NCI-H2029 treated with DMSO at 0.1 percent for 48 hours (cell line): ENCODE measurements around the gene UBL4B.

Experiments
- DNase-seq: peaks from one replicate; lab custom pipeline; 2025; lab: John Stamatoyannopoulos, UW

The UBL4B gene

DNA sequence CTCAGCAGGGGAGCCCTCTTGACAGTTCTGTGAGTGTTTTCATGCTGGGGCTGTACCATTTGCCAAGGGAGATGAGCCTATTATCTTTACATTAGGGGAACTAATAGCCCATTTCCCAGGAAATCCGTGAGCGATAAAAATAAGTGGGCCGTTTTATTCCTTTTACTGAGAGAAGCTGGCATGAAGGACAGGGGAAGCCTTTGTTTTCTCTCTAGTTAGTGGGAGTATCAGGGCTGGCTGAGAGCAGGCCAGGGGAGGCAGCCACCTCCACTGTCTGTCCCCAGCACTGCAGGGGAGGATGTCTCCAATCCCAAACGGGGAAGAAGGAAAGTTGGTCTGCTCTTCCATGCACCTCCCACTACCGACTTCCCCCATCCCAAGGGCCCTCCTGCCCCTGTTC lies 2.5 kb downstream of the UBL4B start:
- DNase-seq = no peak

DNA sequence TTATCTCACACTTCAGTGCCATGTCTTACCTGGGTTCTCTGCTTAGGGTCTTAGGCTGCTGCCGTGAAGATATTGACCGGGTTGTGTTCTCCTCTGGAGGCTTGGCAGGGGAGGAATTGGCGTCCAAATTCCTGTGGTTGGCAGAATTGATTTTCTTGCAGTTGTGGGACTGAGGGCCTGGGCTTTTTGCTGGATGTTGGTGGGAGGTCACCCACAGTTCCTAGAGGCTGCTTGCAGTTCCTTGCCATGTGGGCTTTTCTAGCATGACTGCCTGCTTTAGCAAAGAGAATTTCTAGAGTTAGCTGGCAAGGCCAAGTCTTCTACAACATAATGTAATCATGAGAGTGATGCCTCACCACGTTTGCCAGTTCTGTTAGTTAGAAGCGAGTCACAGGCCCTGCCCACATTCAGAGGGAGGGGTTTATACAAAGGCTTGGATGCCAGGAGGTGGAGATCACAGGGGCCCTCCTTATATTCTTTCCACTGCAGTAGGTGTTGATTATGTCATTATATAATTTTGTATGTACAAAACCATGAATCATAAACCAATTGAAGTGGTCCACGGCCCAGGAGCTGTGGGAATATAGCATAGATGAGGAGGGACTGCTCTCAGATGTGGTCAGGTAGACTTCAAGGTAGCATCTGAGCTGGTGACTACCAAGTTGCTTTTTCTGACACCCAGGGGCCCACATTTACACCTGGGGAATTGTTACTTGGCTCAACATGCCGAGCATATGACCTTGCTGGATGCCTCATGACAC lies 6.6 kb downstream of the UBL4B start:
- DNase-seq = peak; percentile 53

DNA sequence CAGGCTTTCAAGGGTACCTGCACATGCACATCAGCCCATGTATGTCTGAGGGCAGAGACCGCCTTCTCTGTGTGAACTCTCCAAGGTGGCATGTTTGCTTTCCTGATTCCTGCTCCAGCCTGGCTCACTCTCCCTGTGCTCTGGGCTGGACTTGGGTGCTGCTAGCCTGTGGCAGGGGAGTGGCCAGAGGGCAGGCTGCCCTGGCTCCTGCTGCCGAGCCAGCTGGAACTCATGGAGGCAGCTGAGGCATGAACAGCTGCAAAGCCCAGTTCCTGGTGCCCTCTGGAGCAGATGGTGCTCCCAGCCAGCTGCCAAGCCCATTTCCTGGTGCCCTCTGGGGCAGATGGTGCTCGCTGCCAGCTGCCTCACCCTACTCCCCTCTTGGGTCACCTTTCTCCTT lies 7.6 kb downstream of the UBL4B start:
- DNase-seq = peak; percentile 67

DNA sequence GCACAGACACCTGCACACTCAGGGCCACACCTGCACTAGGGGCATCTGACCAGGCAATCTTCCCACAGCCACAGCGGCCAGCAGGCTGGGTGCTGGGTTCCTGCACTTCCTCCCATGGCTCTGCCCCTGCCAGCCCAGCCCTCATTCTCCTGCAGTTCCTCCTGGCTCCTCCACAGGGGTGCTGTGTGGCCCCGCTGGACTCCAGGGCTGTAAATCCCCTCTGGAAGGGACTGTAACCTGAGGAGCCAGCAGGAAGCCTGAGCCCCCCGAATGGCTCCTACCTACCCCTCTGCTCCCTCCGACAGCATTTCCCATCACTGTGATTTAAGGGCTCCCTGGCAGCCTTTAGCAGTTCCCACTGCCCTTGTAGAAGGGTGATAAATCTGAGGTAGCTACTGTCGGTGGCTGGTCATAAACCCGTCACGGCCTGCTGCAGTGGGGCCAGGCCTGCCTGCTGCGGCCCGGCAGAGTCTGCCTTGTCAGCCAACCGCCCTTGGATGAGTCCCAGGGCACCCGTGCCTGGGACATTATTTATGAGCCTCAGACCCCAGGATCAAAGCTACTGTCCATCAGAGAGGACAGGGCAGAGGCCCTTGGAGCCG lies 8.8 kb downstream of the UBL4B start:
- no peak for DNase-seq

DNA sequence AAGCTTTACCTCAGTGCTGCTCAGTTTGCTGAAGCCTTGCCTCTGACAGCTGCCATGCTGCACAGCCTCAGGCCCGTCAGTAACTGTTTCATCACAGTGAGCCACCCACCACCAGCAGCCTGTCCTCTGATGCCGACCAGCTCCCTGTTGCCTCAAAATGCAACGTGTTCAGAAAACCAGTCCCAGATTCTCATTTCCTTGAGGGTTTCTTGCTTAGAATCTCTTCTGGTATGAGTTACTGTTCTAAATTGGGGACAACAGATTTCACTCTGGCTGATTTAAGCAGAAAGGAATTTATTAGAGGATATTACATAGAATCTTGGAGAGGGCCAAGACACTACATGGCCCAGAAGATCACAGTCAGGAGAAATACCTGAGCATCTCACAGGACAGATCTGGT lies 11.0 kb downstream of the UBL4B start:
- no peak for DNase-seq

DNA sequence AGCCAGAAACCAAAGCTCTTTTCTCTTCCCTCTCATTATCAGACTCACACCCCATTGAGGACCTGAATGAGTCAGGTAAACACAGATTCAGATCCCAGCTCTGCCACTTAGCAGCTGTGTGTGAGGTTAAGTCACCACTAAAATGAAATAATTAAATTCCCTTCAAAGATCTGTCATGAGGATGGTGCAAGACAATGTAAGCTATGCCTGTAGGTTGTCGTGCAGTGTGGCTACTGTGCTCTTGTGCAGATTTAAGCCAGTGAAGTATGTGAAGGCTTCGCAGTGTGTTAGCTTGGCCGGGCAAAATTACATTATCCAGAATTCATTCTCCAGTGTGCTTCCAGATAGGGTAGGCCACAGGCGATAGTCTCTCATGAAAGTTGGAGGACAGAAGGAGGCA lies 13.6 kb downstream of the UBL4B start:
- peak; percentile 58 for DNase-seq

DNA sequence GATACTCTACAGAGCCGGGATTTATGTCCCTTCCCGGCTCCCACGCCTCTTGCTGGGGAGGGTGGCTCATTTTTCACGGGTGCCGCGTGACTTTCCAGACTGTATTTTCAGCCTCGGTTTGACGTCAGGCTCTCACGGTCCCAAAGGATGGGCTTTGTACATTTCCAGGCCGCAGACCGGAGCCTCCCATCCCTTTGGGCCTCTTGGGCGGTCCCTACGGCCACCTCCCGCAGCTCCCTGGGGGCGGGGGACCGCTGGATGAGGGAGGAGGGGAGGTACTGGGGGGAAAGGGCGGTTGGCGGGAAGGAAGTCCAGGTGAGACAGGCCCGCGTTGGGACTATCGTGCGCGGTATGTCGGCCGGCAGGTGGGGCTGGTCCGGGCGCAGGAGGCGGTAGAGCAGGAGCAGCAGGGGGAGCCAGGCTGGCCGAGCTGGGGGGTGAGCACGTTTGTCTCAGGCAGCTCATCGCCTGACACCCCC lies 17.9 kb downstream of the UBL4B start:
- no peak for DNase-seq

DNA sequence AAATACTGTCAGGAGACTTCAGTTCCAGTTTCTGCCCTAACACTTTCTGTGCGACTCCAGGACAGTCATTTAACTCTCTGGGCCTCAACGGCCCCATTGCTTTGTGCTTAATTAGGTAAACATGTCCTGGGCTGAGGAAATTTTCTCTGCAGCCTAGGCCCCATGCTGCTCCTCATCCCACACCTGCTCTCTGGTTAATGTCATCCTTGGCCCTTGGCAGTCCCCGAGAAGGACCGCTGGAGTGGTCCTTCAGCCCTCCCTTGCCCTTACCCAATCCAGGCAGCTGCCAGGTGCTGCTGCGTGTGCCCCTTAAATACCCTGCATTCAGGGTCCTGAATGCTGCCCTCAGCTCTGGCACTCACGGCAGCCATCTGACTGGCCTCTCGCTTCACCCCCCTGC lies 18.7 kb downstream of the UBL4B start:
- DNase-seq = peak; percentile 64

DNA sequence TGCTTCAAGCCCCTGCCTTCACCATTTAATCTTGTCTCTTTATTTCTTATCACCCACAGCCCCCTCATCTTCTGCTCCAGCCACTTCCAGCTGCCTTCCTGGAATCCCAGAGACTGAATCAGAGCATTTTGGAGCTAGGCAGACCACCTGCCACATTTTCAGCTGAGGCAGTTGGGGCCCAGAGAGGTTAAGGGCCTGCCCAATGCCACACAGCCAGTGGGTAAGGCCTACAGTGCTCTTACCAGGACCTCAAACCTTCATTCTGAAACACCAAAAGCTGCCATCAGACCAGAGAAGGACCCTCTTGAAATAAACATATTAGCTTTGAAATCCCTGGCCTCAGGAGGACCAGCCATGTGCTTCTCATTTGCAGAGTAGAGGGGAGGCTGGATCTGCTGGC lies 20.4 kb downstream of the UBL4B start:
- no peak for DNase-seq

DNA sequence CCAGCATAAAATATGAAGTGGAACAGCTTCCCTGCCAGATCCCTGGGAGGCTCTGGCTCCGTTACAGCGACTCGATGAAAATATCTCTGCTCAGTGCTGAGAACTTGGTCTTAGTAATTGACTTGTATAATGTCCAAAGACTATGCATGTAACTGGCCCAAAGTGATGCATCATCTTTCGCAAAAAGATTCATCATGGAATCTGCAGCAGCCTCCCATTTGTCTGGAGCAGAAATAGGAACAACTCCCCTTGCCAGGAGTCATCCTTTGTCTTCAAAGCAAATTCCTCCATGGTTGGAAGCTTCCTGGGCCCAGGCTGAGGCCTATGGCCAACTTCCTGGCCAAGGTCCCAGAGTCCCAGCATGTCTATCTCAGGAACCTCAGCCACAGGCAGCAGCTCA lies 21.2 kb downstream of the UBL4B start:
- no peak for DNase-seq

DNA sequence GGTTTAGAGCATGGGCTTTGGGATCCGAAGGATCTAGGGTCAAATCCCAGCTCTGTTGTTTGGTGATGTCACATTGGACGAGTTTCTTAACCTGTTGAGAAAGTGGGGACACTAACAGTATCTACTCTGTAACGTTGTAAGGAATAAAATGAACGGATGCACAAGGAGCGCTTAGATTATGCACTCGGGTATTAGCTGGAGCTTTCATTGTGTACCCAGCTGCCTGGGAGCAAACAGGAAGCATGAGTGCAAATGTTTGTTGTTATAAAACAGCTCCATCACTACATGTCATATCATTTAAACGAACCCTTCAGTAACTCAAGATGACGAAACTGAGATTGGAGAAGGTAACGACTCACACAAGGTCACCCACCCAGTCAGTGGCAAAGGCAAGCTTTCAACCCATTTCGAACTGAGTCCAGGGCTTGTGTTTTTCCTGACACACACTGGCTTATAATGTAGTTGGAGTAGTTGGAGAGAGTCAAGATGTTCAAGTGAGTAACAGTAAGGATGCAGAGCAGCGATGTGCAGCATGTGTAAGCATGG lies 21.9 kb downstream of the UBL4B start:
- DNase-seq = peak; percentile 75

DNA sequence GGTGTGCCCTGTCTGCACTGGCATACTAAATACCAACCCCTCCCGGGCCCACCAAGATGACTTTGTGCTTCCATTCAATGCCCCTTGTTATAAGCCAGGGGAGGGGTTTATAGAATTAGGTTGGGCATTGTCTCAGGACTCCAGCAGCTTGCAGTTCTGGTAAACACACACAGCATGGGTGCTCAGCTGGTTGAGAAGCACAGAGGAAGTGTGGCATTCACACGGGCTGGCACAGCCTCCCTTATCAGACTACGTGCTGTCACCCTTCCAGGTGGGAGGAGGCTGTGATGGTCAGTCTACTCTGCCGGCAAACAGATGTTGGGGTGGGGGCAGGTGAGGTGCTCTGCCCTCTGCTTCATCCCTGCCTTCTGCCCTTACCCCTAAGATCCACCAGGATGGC lies 23.0 kb downstream of the UBL4B start:
- DNase-seq = peak; percentile 61

DNA sequence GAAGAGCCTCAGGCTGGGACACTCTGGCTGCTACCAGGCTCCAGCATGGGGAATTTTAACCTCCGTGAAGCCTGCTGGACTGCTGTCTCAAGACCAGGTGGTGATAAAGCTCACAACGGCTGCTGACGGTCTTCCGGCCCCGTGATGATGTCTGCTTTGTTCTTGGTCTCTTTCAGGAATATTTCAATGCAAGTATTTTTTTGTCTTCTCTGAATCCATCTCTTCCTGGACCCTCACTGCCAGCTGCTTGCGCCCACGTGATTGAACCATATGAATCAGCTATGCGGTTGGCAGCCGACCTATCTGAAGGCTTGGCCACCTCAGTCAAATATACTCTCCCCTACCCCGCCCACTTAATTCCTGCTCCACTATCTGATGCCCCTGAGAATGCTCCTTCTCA lies 23.4 kb downstream of the UBL4B start:
- peak; percentile 61 for DNase-seq

DNA sequence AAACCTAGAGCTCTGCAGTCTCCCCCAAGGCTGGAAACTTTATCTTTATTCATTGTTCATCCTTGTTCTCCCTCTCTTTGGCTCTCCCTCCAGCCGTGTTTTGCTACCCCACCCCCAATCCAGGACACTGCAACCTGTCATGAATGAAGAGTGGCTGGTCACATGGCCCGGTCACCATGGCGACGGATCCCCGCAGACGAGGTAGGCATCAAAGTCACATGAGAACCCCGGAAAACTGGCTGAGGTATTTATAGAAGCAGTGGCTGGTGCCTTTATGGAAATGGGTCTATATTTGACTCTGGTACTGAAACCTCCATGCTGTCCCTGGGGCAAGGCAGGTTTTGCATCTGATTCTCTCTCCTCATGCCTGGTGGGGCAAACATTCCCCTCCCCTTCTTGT lies 24.7 kb downstream of the UBL4B start:
- DNase-seq = peak; percentile 80

DNA sequence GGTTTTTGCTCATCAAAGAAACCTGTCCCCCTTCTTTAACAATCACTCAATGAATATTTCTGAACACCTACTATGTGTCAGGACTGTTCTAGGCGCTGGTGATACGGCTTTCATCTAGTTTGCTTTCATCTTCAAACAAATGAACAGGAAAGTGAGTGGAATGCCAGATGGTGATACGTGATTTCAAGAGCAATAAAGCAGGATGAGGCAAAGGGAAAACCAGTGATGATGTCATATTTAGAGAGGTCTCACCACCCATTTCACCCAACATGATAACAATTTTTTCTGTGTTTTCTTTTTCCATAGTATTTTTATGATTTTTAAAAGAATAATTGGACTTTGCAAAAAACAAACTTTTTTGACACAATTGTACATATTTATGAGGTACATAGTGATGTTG lies 26.7 kb downstream of the UBL4B start:
- DNase-seq = no peak

DNA sequence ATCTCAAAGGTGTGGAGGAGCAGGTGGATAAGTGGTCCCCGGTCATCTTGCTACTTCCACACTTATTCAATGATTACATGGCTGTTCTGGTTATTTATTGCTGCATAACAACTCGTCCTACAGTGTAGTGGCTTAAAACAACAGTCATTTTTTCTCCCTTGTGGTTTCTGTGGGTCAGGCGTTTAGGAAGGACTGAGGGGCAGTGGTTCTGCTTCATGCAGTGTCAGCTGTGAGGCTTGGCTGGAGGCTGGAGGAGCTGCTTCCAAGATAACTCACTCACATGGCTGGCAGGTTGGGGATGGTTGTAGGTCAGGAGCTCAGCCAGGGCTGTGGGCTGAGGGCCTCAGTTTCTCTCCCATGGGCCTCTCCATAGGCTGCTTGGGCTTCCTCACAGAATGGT lies 32.1 kb downstream of the UBL4B start:
- DNase-seq = no peak

DNA sequence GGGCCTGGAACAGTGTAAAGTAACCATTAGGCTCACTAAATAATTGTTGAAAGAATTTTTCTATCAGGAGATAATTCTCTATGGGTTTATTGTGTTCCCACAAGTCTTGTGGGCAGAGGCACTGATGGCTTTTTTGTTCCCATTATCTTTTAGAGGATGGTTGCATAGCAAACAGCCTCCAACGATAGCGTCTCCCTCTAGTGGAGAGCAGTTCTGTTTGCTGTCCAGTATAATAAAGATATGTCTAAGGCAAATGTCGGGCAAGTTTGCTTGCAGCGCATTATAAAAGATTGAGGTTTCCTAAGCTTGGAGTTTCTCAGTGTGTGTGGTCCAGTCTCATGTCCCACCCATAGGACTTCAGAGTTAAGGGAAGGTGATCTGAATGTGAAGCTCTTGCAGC lies 36.7 kb downstream of the UBL4B start:
- DNase-seq = no peak

DNA sequence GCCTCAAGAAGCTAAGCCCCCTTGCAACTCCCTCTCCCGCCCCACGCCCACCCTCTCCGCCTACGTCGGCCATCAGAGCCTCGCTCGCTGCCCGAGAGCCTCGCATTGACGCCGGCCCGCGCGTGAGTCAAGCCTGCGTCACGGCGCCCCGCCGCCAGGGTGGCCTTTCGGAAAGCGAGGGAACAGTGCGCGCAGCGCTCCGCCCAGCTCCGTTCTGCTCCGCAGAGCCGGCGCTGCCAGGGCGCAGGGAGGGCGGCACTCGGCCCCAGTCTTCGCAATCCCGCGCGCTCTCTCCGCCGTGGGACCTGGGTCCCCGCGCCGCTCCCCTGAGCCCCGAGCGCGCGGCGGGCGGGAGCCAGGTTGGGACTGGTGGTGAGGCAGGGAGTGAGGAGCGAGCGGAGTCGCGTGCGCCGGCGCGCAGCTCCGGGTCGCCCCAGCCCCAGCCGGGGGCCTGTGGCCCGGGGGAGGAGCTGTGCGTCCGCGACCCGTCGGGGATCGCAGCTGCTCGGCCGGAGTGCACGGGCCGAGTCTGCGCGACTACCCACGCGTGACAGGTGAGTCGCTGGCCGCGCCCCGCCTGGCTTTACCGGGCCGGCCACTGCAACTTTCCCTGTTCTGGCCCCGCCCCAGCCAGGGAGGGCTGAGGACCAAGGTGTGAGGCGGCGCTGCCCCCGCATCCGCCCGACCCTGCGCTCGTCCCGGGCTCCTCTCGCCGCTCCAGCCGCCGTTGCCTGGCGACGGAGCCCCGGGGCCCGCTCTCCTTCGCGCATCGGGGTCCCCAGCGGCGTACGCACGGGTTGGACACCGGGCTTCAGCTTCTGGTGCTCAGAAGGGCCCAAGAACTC lies 38.3 kb downstream of the UBL4B start, which contains the start of gene SLC6A17:
SLC6A17 (plus strand) TSS at position 165 of the 845 bp plus-strand sequence. CDS start 16,436 bp downstream, outside the sequence.
- DNase-seq = no peak

DNA sequence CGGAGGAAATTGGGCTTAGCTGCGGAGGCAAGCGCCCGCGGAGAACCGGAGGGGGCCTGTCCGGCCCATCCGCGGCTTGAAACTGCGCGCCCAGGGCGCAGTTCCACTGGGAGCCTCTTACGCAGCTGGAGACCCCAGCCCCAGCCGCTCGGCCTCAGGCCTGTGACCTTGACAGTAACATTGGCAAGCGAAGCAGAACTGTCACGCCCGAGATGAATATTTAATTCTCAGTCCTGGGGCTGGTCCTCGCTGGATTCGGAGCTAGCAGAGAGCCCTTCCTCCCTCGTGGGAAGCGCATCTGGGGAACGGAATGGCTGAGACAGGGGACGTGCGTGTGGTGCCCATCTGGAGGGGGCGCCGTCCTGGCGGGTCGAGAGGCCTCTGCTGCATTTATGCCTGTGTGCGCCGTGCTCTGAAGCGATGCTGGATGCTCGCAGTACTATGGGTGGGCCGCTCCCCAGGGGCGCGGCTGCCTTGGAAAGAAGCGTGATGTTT lies 39.0 kb downstream of the UBL4B start:
- DNase-seq = no peak

DNA sequence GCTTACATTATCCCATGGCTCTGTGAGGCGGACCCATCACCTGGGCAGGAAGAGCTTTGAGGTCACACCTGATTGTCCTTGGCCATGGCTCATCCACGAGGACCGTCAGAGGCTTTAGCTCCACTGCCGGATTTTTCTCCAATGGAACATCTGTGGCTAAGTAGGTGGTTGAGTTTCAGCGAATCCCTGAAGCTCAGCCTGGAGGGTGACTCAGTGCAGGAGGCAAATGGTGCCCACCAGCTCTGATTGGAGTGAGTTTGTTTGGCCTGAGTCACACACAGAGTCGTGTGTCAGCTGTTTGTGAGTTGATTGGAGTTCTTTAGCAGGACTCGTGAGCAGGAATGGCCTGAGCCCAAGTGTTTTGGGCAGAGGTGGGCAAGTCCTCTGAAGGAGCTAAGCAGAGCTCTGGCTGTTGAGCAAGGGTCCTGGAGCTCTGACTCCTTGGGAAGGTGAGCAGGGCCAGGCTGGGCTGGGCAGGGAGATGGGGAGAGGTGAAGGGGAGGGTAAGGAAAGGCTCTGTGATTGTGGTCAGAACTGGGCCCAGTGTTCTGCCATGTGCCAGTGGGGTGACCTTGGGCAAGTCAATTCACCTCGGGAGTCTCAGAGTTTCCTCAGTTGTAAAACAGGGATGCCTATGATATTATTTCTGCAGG lies 40.0 kb downstream of the UBL4B start:
- DNase-seq = no peak

DNA sequence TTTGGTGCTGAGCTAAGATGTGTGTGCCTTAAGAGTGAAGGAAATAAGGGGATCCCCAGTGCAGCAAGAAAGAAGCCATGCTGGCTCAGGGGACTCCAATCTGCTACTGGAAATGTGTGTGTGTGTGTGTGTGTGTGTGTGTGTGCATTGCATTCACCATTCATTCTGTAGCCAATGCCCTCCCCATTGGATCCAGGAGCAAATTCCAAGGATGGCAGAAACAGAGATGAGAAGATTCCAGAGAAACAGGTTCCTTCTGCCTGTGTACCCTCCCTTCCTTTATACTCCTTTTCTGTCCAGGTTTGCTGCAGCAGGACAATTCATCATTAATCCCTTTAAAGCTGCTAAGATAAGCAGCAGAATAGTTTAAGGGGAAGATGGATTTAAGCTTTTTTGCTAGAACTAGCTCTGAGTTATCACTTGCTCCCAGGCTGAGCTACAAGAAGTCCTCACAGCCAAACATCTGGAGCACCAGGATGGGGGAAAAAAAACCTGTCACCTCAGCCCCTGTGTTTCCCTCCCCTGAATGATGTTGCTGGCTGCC lies 41.2 kb downstream of the UBL4B start:
- no peak for DNase-seq
